HCT116 (cell line): ENCODE measurements around the gene KLF4. TPM values are rescaled to one million over a fixed set of nuclear protein-coding genes. Genes with fewer than 3 reads are reported as not detected.

Source experiments
- ATAC-seq: fragments of 200-7000 bp; cut with Tn5 transposase; 2 replicates; pipeline ENCODE4 v1.9.1; 2020; ENCODE audit warnings: mild to moderate bottlenecking, moderate library complexity
- BruUV-seq: library from RNA; stranded (reverse); fragments of 400-500 nt; replicated peaks from 2 replicates; lab custom pipeline; 2021; lab: Mats Ljungman, UMichigan
- CTCF ChIA-PET: fragments of 300-600 bp; sonication (Branson Sonifier 250); formaldehyde crosslinking; loops from one replicate; lab custom pipeline; 2021; ENCODE audit warnings: antibody characterized with exemption; lab: Charles Lee
- POLR2A ChIA-PET: fragments of 300-600, 350-600 bp; sonication (Branson Sonifier 250); formaldehyde crosslinking; loops from one replicate; lab custom pipeline; 2021; ENCODE audit warnings: antibody characterized with exemption; lab: Charles Lee
- RAD21 ChIA-PET, 2 experiments: fragments of 300-600 bp; sonication (Branson Sonifier 250); formaldehyde crosslinking; loops; one replicate each; lab custom pipeline; 2023; ENCODE audit warnings: low total read pairs in 2 of 2; ENCODE audit not compliant: uncharacterized antibody in 2 of 2, unreplicated experiment in 2 of 2, low non-redundant PET in 1 of 2; lab: Charles Lee
- DNase-seq: peaks from one replicate; pipeline ENCODE4 v3.0.0-alpha.2; 2010; ENCODE audit warnings: low read depth, low spot score
- H2AFZ ChIP-seq: fragments of 200-600 bp; shearing (Covaris generic), sonication (generic); 2 replicates; pipeline ENCODE4 v1.6.1; 2017; ENCODE audit warnings: low read depth, mixed run types, mixed read lengths, antibody characterized with exemption, low read length; ENCODE audit not compliant: poor library complexity, severe bottlenecking
- H3K27ac ChIP-seq: 2 replicates; pipeline ENCODE4 v1.5.1; 2012; ENCODE audit warnings: low read depth, low read length
- H3K27me3 ChIP-seq: fragments of 200-600 bp; sonication (generic); 2 replicates; pipeline ENCODE4 v1.6.1; 2016; ENCODE audit warnings: mixed run types, low read length, mixed read lengths; ENCODE audit not compliant: insufficient read depth
- H3K36me3 ChIP-seq, 2 experiments: fragments of 200-500 bp in 1 of 2; fragments of 200-600 bp in 1 of 2; sonication (Bioruptor generic) in 1 of 2; sonication (generic) in 1 of 2; 2 replicates each; pipeline versions ENCODE4 v1.5.1 to v1.6.1; 2014 to 2016; ENCODE audit warnings: low read length in 2 of 2, inconsistent platforms in 1 of 2, mixed read lengths in 1 of 2, mixed run types in 1 of 2; ENCODE audit not compliant: insufficient read depth in 2 of 2, control insufficient read depth in 1 of 2
- H3K4me1 ChIP-seq, 2 experiments: fragments of 200-600 bp in 1 of 2; sonication (generic) in 1 of 2; 2 replicates each; pipeline versions ENCODE4 v1.5.1 to v1.6.1; 2012 to 2017; ENCODE audit warnings: low read length in 2 of 2, inconsistent platforms in 1 of 2, mild to moderate bottlenecking in 1 of 2, mixed read lengths in 1 of 2, mixed run types in 1 of 2, moderate library complexity in 1 of 2; ENCODE audit not compliant: insufficient read depth in 2 of 2, control insufficient read depth in 1 of 2
- H3K4me2 ChIP-seq: fragments of 200-600 bp; sonication (generic); 2 replicates; pipeline ENCODE4 v1.6.1; 2017; ENCODE audit warnings: mixed run types, low read length, mixed read lengths
- H3K4me3 ChIP-seq, 2 experiments: fragments of 200-600 bp in 1 of 2; sonication (generic) in 1 of 2; replicated peaks in 1 of 2; 2 replicates each; pipeline ENCODE4 v1.5.1; 2011 to 2016; ENCODE audit warnings: low read length in 2 of 2, control low read depth in 1 of 2, low read depth in 1 of 2, mild to moderate bottlenecking in 1 of 2, mixed read lengths in 1 of 2, mixed run types in 1 of 2
- H3K79me2 ChIP-seq: fragments of 200-600 bp; sonication (generic); 2 replicates; pipeline ENCODE4 v1.6.1; 2017; ENCODE audit warnings: mild to moderate bottlenecking, mixed run types, low read length, moderate library complexity, mixed read lengths; ENCODE audit not compliant: insufficient read depth
- H3K9ac ChIP-seq: fragments of 200-600 bp; sonication (generic); 2 replicates; pipeline ENCODE4 v1.6.1; 2016; ENCODE audit warnings: low read length, mixed read lengths
- H3K9me2 ChIP-seq: fragments of 200-600 bp; sonication (generic), shearing (Covaris generic); 2 replicates; pipeline ENCODE4 v1.6.1; 2017; ENCODE audit warnings: mixed run types, mild to moderate bottlenecking, moderate library complexity; ENCODE audit not compliant: insufficient read depth
- H3K9me3 ChIP-seq, 2 experiments: fragments of 200-500 bp in 1 of 2; fragments of 200-600 bp in 1 of 2; sonication (Bioruptor generic) in 1 of 2; sonication (generic) in 1 of 2; 2 replicates each; pipeline ENCODE4 v1.6.1; 2014 to 2017; ENCODE audit warnings: low read length in 2 of 2, mixed read lengths in 2 of 2, inconsistent platforms in 1 of 2, low read depth in 1 of 2, mild to moderate bottlenecking in 1 of 2, mixed run types in 1 of 2, moderate library complexity in 1 of 2; ENCODE audit not compliant: control insufficient read depth in 1 of 2, insufficient read depth in 1 of 2
- H4K20me1 ChIP-seq: fragments of 200-600 bp; sonication (generic), shearing (Covaris generic); 2 replicates; pipeline ENCODE4 v1.6.1; 2017; ENCODE audit warnings: mixed run types, mild to moderate bottlenecking, moderate library complexity; ENCODE audit not compliant: insufficient read depth
- ATF3 ChIP-seq: IDR thresholded peaks from 2 replicates; pipeline ENCODE4 v1.6.1; 2012
- CBX3 ChIP-seq: IDR thresholded peaks from 2 replicates; pipeline ENCODE4 v1.6.1; 2012; ENCODE audit warnings: low read depth
- CEBPB ChIP-seq: IDR thresholded peaks from 2 replicates; pipeline ENCODE4 v1.6.1; 2012; ENCODE audit warnings: low read depth
- EGR1 ChIP-seq: IDR thresholded peaks from 2 replicates; pipeline ENCODE4 v1.6.1; 2012; ENCODE audit warnings: low read depth
- RAD21 ChIP-seq: IDR thresholded peaks from 2 replicates; pipeline ENCODE4 v1.6.1; 2012; ENCODE audit warnings: low read depth, mild to moderate bottlenecking
- SIN3A ChIP-seq: IDR thresholded peaks from 2 replicates; pipeline ENCODE4 v1.6.1; 2012; ENCODE audit warnings: low read depth
- SP1 ChIP-seq: IDR thresholded peaks from 2 replicates; pipeline ENCODE4 v1.6.1; 2012; ENCODE audit warnings: low read depth
- TCF7L2 ChIP-seq: IDR thresholded peaks from 2 replicates; pipeline ENCODE4 v1.7.0; 2011; ENCODE audit warnings: borderline replicate concordance, inconsistent platforms; ENCODE audit not compliant: insufficient read depth, insufficient read length; ENCODE audit errors: extremely low read depth
- intact Hi-C: fragments of 100-400 bp; cut with micrococcal nuclease; formaldehyde crosslinking; loops from 2 replicates; pipeline ENCODE4 v1.10.0; 2022
- total RNA-seq: library from RNA; stranded (reverse); gene quantifications from one replicate; pipeline ENCODE4 v1.2.1, GENCODE V29; 2021; ENCODE audit not compliant: unreplicated experiment
- TF ChIP-seq, protein P1 (sequence below): IDR thresholded peaks from 2 replicates; pipeline ENCODE4 v1.6.1; 2012; ENCODE audit warnings: low read depth
- TF ChIP-seq, protein P2 (sequence below): IDR thresholded peaks from 2 replicates; pipeline ENCODE4 v1.6.1; 2011; ENCODE audit warnings: mild to moderate bottlenecking, low read length, moderate library complexity; ENCODE audit not compliant: insufficient replicate concordance; ENCODE audit errors: extremely low read depth

Gene KLF4
- total RNA-seq, 1 experiment from 2014 or later, result 92.8 TPM

DNA sequence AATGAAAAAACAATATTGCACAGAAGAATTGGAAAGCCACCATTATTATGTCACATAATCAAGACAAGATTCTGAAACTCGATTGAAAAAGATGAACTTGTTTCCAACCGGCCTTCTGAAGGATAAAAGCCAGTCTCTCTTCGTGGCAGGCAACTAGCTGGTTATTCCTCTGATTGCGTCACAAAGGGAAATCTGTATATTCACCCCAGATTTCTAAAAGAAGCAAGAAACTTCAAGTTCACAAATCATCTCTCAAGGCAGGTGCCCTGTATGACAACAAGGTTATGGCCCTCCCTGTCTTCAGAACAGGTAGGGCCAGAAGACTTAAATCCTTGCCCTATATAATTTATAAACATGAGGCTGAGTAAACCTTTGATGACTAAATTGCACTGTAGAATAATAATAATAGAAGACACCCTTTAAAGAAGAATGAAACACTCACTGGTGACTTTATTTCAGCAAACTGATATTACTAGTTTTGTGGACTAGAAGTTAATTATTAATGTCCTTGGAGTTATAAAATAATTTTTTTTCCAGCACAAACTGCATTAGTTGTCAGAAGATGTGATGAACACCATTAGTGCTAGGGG, 2.9 kb upstream of the KLF4 start:
- no peak for ATAC-seq
- Histone ChIP-seq H4K20me1 (no peaks in the 10 kb centered on the region), H3K27ac (no peak overlapping the region), H3K4me2 (no peak overlapping the region), H3K36me3 (peaks cover 0 to 4% of the 10 kb centered on the region in 2 experiments; a peak in 1 of 4 replicates)
- TF ChIP-seq EGR1, result no peak
- TF ChIP-seq RAD21, result no peak
- TF ChIP-seq, all 23 proteins: peak for 0
- Histone ChIP-seq H3K4me3 (no peak overlapping the region), H2AFZ (no peak overlapping the region), H3K9ac (no peak overlapping the region), H3K9me3 (no peaks in the 10 kb centered on the region), H3K9me2 (no peaks in the 10 kb centered on the region), H3K4me1 (peaks cover 0 to 34% of the 10 kb centered on the region in 2 experiments; a peak in 3 of 4 replicates), H3K27me3 (no peaks in the 10 kb centered on the region), H3K79me2 (peaks cover 19% of the 10 kb centered on the region)
- CTCF ChIA-PET, result no interaction called here
- no peak for DNase-seq
- no TSS peak for BruUV-seq
- intact Hi-C loops, result no loop called here
- RAD21 ChIA-PET, result interaction anchor here in 1 of 2 experiments (0.9 kb wide), 1 partner anchor 181 kb away, joined by 3 read pairs; no protein-coding TSS in a partner anchor
- POLR2A ChIA-PET, result no interaction called here

GRCh38 chr9:107491081-107492053, 1.8 kb upstream of the KLF4 start:
- Histone ChIP-seq H3K4me1 (peaks cover 0 to 34% of the 10 kb centered on the region in 2 experiments; a peak in 3 of 4 replicates), H3K79me2 (peaks cover 28% of the 10 kb centered on the region), H3K9me2 (no peaks in the 10 kb centered on the region), H3K36me3 (peaks cover 2 to 14% of the 10 kb centered on the region in 2 experiments; a peak in 1 of 4 replicates), H3K4me3 (no peak overlapping the region), H3K4me2 (no peak overlapping the region), H3K9ac (no peak overlapping the region), H2AFZ (no peak overlapping the region), H3K27me3 (no peaks in the 10 kb centered on the region), H4K20me1 (no peaks in the 10 kb centered on the region), H3K27ac (no peak overlapping the region), H3K9me3 (no peaks in the 10 kb centered on the region)
- ATAC-seq, result no peak
- BruUV-seq, result no TSS peak
- DNase-seq, result no peak
- ChIA-PET RAD21 (interaction anchor here in 1 of 2 experiments (0.9 kb wide), 1 partner anchor 182 kb away, joined by 3 read pairs; no protein-coding TSS in a partner anchor), CTCF (no interaction called here), POLR2A (interaction anchor here (1.6 kb wide), 1 partner anchor 10 kb away, joined by 7 read pairs; no protein-coding TSS in a partner anchor)
- intact Hi-C loops, result no loop called here
- TF ChIP-seq, protein P1, sequence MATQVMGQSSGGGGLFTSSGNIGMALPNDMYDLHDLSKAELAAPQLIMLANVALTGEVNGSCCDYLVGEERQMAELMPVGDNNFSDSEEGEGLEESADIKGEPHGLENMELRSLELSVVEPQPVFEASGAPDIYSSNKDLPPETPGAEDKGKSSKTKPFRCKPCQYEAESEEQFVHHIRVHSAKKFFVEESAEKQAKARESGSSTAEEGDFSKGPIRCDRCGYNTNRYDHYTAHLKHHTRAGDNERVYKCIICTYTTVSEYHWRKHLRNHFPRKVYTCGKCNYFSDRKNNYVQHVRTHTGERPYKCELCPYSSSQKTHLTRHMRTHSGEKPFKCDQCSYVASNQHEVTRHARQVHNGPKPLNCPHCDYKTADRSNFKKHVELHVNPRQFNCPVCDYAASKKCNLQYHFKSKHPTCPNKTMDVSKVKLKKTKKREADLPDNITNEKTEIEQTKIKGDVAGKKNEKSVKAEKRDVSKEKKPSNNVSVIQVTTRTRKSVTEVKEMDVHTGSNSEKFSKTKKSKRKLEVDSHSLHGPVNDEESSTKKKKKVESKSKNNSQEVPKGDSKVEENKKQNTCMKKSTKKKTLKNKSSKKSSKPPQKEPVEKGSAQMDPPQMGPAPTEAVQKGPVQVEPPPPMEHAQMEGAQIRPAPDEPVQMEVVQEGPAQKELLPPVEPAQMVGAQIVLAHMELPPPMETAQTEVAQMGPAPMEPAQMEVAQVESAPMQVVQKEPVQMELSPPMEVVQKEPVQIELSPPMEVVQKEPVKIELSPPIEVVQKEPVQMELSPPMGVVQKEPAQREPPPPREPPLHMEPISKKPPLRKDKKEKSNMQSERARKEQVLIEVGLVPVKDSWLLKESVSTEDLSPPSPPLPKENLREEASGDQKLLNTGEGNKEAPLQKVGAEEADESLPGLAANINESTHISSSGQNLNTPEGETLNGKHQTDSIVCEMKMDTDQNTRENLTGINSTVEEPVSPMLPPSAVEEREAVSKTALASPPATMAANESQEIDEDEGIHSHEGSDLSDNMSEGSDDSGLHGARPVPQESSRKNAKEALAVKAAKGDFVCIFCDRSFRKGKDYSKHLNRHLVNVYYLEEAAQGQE, result no peak
- TF ChIP-seq ATF3, result no peak
- TF ChIP-seq TCF7L2, result no peak
- no peak for TF ChIP-seq EGR1
- TF ChIP-seq, protein P2, sequence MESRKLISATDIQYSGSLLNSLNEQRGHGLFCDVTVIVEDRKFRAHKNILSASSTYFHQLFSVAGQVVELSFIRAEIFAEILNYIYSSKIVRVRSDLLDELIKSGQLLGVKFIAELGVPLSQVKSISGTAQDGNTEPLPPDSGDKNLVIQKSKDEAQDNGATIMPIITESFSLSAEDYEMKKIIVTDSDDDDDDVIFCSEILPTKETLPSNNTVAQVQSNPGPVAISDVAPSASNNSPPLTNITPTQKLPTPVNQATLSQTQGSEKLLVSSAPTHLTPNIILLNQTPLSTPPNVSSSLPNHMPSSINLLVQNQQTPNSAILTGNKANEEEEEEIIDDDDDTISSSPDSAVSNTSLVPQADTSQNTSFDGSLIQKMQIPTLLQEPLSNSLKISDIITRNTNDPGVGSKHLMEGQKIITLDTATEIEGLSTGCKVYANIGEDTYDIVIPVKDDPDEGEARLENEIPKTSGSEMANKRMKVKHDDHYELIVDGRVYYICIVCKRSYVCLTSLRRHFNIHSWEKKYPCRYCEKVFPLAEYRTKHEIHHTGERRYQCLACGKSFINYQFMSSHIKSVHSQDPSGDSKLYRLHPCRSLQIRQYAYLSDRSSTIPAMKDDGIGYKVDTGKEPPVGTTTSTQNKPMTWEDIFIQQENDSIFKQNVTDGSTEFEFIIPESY, result no peak
- TF ChIP-seq CBX3, result no peak
- no peak for TF ChIP-seq CEBPB
- no peak for TF ChIP-seq SIN3A
- no peak for TF ChIP-seq SP1
